Fibroblast of lung (primary cell): ENCODE results near the gene TRAPPC3L. TPM values are rescaled to one million over a fixed set of nuclear protein-coding genes. Genes with fewer than 3 reads are reported as not detected.

ENCODE experiments used
- DNase-seq, 2 donors: peaks; one replicate each; pipeline versions ENCODE4 v3.0.0 to v3.0.0-alpha.2; 2010; ENCODE audit warnings: low read depth in 2 of 2
- H2AFZ ChIP-seq: 2 replicates; pipeline ENCODE4 v1.5.1; 2012; ENCODE audit warnings: low read length, control low read depth, inconsistent platforms
- H3K27ac ChIP-seq: 2 replicates; pipeline ENCODE4 v1.5.1; 2011; ENCODE audit warnings: low read length, control low read depth; ENCODE audit not compliant: insufficient read depth
- H3K27me3 ChIP-seq: 2 replicates; pipeline ENCODE4 v1.5.1; 2011; ENCODE audit warnings: mild to moderate bottlenecking, low read length; ENCODE audit not compliant: control insufficient read depth, insufficient read depth
- H3K36me3 ChIP-seq: 2 replicates; pipeline ENCODE4 v1.5.1; 2011; ENCODE audit warnings: low read length; ENCODE audit not compliant: control insufficient read depth, insufficient read depth
- H3K4me1 ChIP-seq: 2 replicates; pipeline ENCODE4 v1.5.1; 2011; ENCODE audit warnings: low read length; ENCODE audit not compliant: control insufficient read depth, insufficient read depth; ENCODE audit errors: extremely low read depth
- H3K4me2 ChIP-seq: 2 replicates; pipeline ENCODE4 v1.5.1; 2011; ENCODE audit warnings: low read length, control low read depth; ENCODE audit not compliant: insufficient read depth; ENCODE audit errors: extremely low read depth
- H3K4me3 ChIP-seq, 4 experiments: fragments of 200-600 bp in 1 of 4; sonication (generic) in 1 of 4; replicated peaks in 1 of 4; 2 replicates each; pipeline ENCODE4 v1.5.1; 2011 to 2016; ENCODE audit warnings: low read length in 4 of 4, low read depth in 3 of 4, mild to moderate bottlenecking in 3 of 4, control low read depth in 2 of 4, inconsistent platforms in 1 of 4, mixed read lengths in 1 of 4; ENCODE audit not compliant: insufficient read depth in 1 of 4; ENCODE audit errors: control extremely low read depth in 1 of 4
- H3K79me2 ChIP-seq: 2 replicates; pipeline ENCODE4 v1.5.1; 2012; ENCODE audit warnings: mild to moderate bottlenecking, low read length, inconsistent platforms; ENCODE audit not compliant: control insufficient read depth, insufficient read depth
- H3K9ac ChIP-seq: 2 replicates; pipeline ENCODE4 v1.5.1; 2011; ENCODE audit warnings: mild to moderate bottlenecking, low read length, control low read depth; ENCODE audit not compliant: insufficient read depth
- H3K9me3 ChIP-seq: 2 replicates; pipeline ENCODE4 v1.5.1; 2012; ENCODE audit warnings: low read depth, low read length; ENCODE audit not compliant: control insufficient read depth, insufficient read depth
- H4K20me1 ChIP-seq: 2 replicates; pipeline ENCODE4 v1.5.1; 2011; ENCODE audit warnings: low read length; ENCODE audit not compliant: control insufficient read depth, insufficient read depth; ENCODE audit errors: extremely low read depth
- CTCF ChIP-seq, 2 donors: IDR thresholded peaks in 1 of 2; conservative IDR thresholded peaks in 1 of 2; 1 replicate in 1 of 2; 2 replicates in 1 of 2; pipeline ENCODE4 v1.5.1; 2011 to 2012; ENCODE audit warnings: low read length in 2 of 2, control low read depth in 1 of 2, inconsistent platforms in 1 of 2, low read depth in 1 of 2, mild to moderate bottlenecking in 1 of 2
- EZH2 ChIP-seq: IDR thresholded peaks from 2 replicates; pipeline ENCODE4 v1.5.1; 2012; ENCODE audit warnings: low read length, control low read depth, mild to moderate bottlenecking; ENCODE audit errors: missing control alignments
- polyA plus RNA-seq, 2 donors: library from polyadenylated mRNA; depleted of rRNA in 1 of 2; stranded (reverse) in 1 of 2; unstranded in 1 of 2; fragments of >200 nt; gene quantifications; 2 replicates each; pipeline ENCODE4 v1.2.1, GENCODE V29; 2011 to 2012; ENCODE audit warnings: missing spikeins in 1 of 2
- total RNA-seq: library from RNA; depleted of rRNA; stranded (reverse); fragments of >200 nt; gene quantifications from 2 replicates; pipeline ENCODE4 v1.2.1, GENCODE V29; 2014

Gene TRAPPC3L
- total and polyA plus RNA-seq, 2 donors (not counting 1 experiment from before 2014, with no cell fraction given): under 0.01 to 0.05 TPM

- no peak overlapping the region for H3K9ac ChIP-seq
- no peaks in the 10 kb centered on the region for H3K4me1 ChIP-seq
- peak in 1 of 2 donors; percentile 86 for DNase-seq
- no peaks in the 10 kb centered on the region for H3K27me3 ChIP-seq
- TF ChIP-seq CTCF (conservative IDR thresholded peaks at IDR 0.05 in 1 of 2, IDR thresholded peaks at IDR 0.05 in 1 of 2; ENCODE audit: low read depth in 1 of 2, low read length in 2 of 2) (no peak), EZH2 (no peak)
- H3K36me3 ChIP-seq: no peaks in the 10 kb centered on the region
- no peak overlapping the region for H3K4me2 ChIP-seq
- H3K4me3 ChIP-seq: no peak overlapping the region
- no peak overlapping the region for H3K27ac ChIP-seq
- no peak overlapping the region for H2AFZ ChIP-seq
- no peaks in the 10 kb centered on the region for H3K79me2 ChIP-seq
- H3K9me3 ChIP-seq: no peaks in the 10 kb centered on the region
- H4K20me1 ChIP-seq: no peaks in the 10 kb centered on the region
These were observed 18.8 kb upstream of the TRAPPC3L start for GRCh38 chr6:116564311-116564710.

- Histone ChIP-seq H3K27me3 (no peaks in the 10 kb centered on the region), H3K9ac (no peak overlapping the region), H3K4me2 (no peak overlapping the region), H3K27ac (no peak overlapping the region), H4K20me1 (no peaks in the 10 kb centered on the region), H3K79me2 (no peaks in the 10 kb centered on the region), H3K9me3 (no peaks in the 10 kb centered on the region), H3K4me3 (no peak overlapping the region), H3K36me3 (no peaks in the 10 kb centered on the region), H2AFZ (no peak overlapping the region), H3K4me1 (peaks cover under 1% of the 10 kb centered on the region)
- DNase-seq: no peak
- TF ChIP-seq EZH2 (no peak), CTCF (conservative IDR thresholded peaks at IDR 0.05 in 1 of 2, IDR thresholded peaks at IDR 0.05 in 1 of 2; ENCODE audit: low read depth in 1 of 2, low read length in 2 of 2) (no peak)
These were observed 18.3 kb upstream of the TRAPPC3L start for GRCh38 chr6:116563830-116564229.

- Histone ChIP-seq H3K36me3 (no peaks in the 10 kb centered on the region), H3K4me3 (no peak overlapping the region), H3K79me2 (no peaks in the 10 kb centered on the region), H3K9ac (no peak overlapping the region), H3K4me2 (no peak overlapping the region), H3K27ac (no peak overlapping the region), H3K9me3 (no peaks in the 10 kb centered on the region), H2AFZ (peak overlapping the region; percentile 66), H3K27me3 (no peaks in the 10 kb centered on the region), H4K20me1 (no peaks in the 10 kb centered on the region), H3K4me1 (peaks cover 6% of the 10 kb centered on the region)
- DNase-seq: peak in 1 of 2 donors; percentile 15
- TF ChIP-seq CTCF (conservative IDR thresholded peaks at IDR 0.05 in 1 of 2, IDR thresholded peaks at IDR 0.05 in 1 of 2; ENCODE audit: low read depth in 1 of 2, low read length in 2 of 2): no peak
- TF ChIP-seq EZH2: no peak
These were observed 17.1 kb upstream of the TRAPPC3L start for GRCh38 chr6:116562614-116563013.
